GM12878 (cell line): ENCODE results near the gene LBR. TPM values are rescaled to one million over a fixed set of nuclear protein-coding genes. Genes with fewer than 3 reads are reported as not detected.

Source experiments
- ATAC-seq: fragments of 200-7000 bp; cut with Tn5 transposase; 3 replicates; pipeline ENCODE4 v1.9.1; 2020; ENCODE audit warnings: mild to moderate bottlenecking, moderate library complexity
- BruUV-seq: library from RNA; stranded (reverse); fragments of 400-500 nt; replicated peaks from 2 replicates; lab custom pipeline; 2021; lab: Mats Ljungman, UMichigan
- CTCF ChIA-PET: fragments of 300-600 bp; sonication (Branson Sonifier 250); formaldehyde crosslinking; extraction: SDS; loops from one replicate; lab custom pipeline; 2021; ENCODE audit warnings: inconsistent platforms; lab: Yijun Ruan, JAX
- POLR2A ChIA-PET: fragments of 350-600 bp; formaldehyde crosslinking; extraction: SDS; loops from one replicate; lab custom pipeline; 2021; ENCODE audit warnings: inconsistent platforms; lab: Charles Lee
- RAD21 ChIA-PET: fragments of 300-600 bp; sonication (Branson Sonifier 250); formaldehyde crosslinking; loops from one replicate; lab custom pipeline; 2023; ENCODE audit warnings: antibody characterized with exemption; ENCODE audit not compliant: unreplicated experiment; lab: Charles Lee
- SMC1A ChIA-PET: fragments of 300-600 bp; sonication (Branson Sonifier 250); formaldehyde crosslinking; loops from one replicate; lab custom pipeline; 2023; ENCODE audit not compliant: unreplicated experiment, uncharacterized antibody; lab: Charles Lee
- DNase-seq: peaks from one replicate; pipeline ENCODE4 v3.0.0-alpha.2; 2011; ENCODE audit warnings: low read depth, low spot score
- FAIRE-seq: peaks from 3 replicates; lab custom pipeline; 2011; peaks lifted over from hg19 to GRCh38; lab: Jason Lieb, UNC
- H2AFZ ChIP-seq: 2 replicates; pipeline ENCODE4 v1.6.0; 2011; ENCODE audit warnings: low read depth, low read length, control low read depth; ENCODE audit not compliant: control insufficient read depth
- H3K27ac ChIP-seq: 2 replicates; pipeline ENCODE4 v1.5.1; 2011; ENCODE audit warnings: control low read depth; ENCODE audit not compliant: control insufficient read depth, insufficient read depth
- H3K27me3 ChIP-seq, 2 experiments: replicated peaks in 1 of 2; 2 replicates each; pipeline versions ENCODE4 v1.6.0 to v1.6.1; 2011; ENCODE audit warnings: low read length in 1 of 2; ENCODE audit not compliant: control insufficient read depth in 2 of 2, insufficient read depth in 2 of 2
- H3K36me3 ChIP-seq, 2 experiments: 2 replicates each; pipeline ENCODE4 v1.5.1; 2011; ENCODE audit warnings: low read length in 1 of 2; ENCODE audit not compliant: control insufficient read depth in 2 of 2, insufficient read depth in 2 of 2
- H3K4me1 ChIP-seq: 2 replicates; pipeline ENCODE4 v1.6.1; 2011; ENCODE audit warnings: mild to moderate bottlenecking, low read length, moderate library complexity, mixed read lengths; ENCODE audit not compliant: control insufficient read depth, insufficient read depth
- H3K4me2 ChIP-seq: 2 replicates; pipeline ENCODE4 v1.6.0; 2011; ENCODE audit warnings: control low read depth; ENCODE audit not compliant: control insufficient read depth, insufficient read depth
- H3K4me3 ChIP-seq: fragments of 200-600 bp; sonication (generic); 2 replicates; pipeline ENCODE4 v1.5.1; 2016
- H3K79me2 ChIP-seq: 2 replicates; pipeline ENCODE4 v1.6.0; 2011; ENCODE audit warnings: low read length; ENCODE audit not compliant: control insufficient read depth, insufficient read depth
- H3K9ac ChIP-seq: 2 replicates; pipeline ENCODE4 v1.8.0; 2011; ENCODE audit warnings: low read length, control low read depth, mixed read lengths; ENCODE audit not compliant: control insufficient read depth, insufficient read depth
- H3K9me3 ChIP-seq: replicated peaks from 3 replicates; pipeline ENCODE4 v1.5.1; 2011; ENCODE audit warnings: mild to moderate bottlenecking, low read length; ENCODE audit not compliant: control insufficient read depth, insufficient read depth
- H4K20me1 ChIP-seq: 2 replicates; pipeline ENCODE4 v1.6.0; 2011; ENCODE audit not compliant: control insufficient read depth, insufficient read depth
- IKZF1 ChIP-seq: fragments of 450-650 bp; conservative IDR thresholded peaks from 2 replicates; pipeline ENCODE4 v1.6.1; 2017; ENCODE audit warnings: antibody characterized with exemption, mild to moderate bottlenecking
- KDM1A ChIP-seq: fragments of 200-600 bp; sonication (generic); IDR thresholded peaks from 2 replicates; pipeline ENCODE4 v1.6.1; 2016; ENCODE audit warnings: borderline replicate concordance
- SMC3 ChIP-seq: IDR thresholded peaks from 2 replicates; pipeline ENCODE4 v1.6.1; 2011; ENCODE audit warnings: low read length, improper control_type of control experiment, borderline replicate concordance
- YY1 ChIP-seq: IDR thresholded peaks from 2 replicates; pipeline ENCODE4 v1.6.1; 2011; ENCODE audit warnings: low read depth, mild to moderate bottlenecking, low read length
- ZBED1 ChIP-seq: IDR thresholded peaks from 2 replicates; pipeline ENCODE4 v1.6.1; 2016; ENCODE audit warnings: borderline replicate concordance
- ZBTB40 ChIP-seq: fragments of 450-650 bp; IDR thresholded peaks from 2 replicates; pipeline ENCODE4 v1.6.1; 2016; ENCODE audit warnings: mild to moderate bottlenecking, moderate library complexity, borderline replicate concordance
- ZNF217 ChIP-seq: fragments of 450-650 bp; IDR thresholded peaks from 2 replicates; pipeline ENCODE4 v1.6.1; 2017; ENCODE audit warnings: antibody characterized with exemption, mild to moderate bottlenecking
- ZNF592 ChIP-seq: fragments of 450-650 bp; IDR thresholded peaks from 2 replicates; pipeline ENCODE4 v1.6.1; 2017; ENCODE audit warnings: mild to moderate bottlenecking, moderate library complexity
- WGBS: methylation state at CpG from one replicate; pipeline ENCODE4 v1.1.6; 2016; ENCODE audit warnings: low lambda C conversion rate; ENCODE audit not compliant: insufficient replicate concordance, insufficient coverage; ENCODE audit errors: missing lambda C conversion rate; 5-methylcytosine and 5-hydroxymethylcytosine counted together
- in situ Hi-C: fragments of 300-500 bp; cut with MboI; formaldehyde crosslinking; loops from 9 replicates; pipeline ENCODE4 v1.14.3; 2018; ENCODE audit warnings: mixed read lengths
- intact Hi-C: fragments of 100-400 bp; cut with micrococcal nuclease; formaldehyde crosslinking; loops from one replicate; pipeline ENCODE4 v1.14.2; 2022; ENCODE audit not compliant: unreplicated experiment
- polyA plus RNA-seq, 11 experiments: library from polyadenylated mRNA; depleted of rRNA in 4 of 11; unstranded in 6 of 11; stranded (reverse) in 5 of 11; fragments of >200 nt; fragmentation: Nextera tagmentation in 4 of 11; fragmentation: Illumina TruSeq in 1 of 11; extraction: Ambion mirVana in 4 of 11; extraction: Trizol in 1 of 11; gene quantifications; 1 replicate in 1 of 11; 2 replicates in 10 of 11; pipeline versions ENCODE4 v1.2.1 to v1.2.3, GENCODE V29; 2011 to 2016; ENCODE audit warnings: inconsistent platforms in 2 of 11, missing spikeins in 2 of 11, low read depth in 1 of 11
- total RNA-seq, 4 experiments: library from RNA; depleted of rRNA in 3 of 4; stranded (reverse); fragments of >200 nt in 3 of 4; fragmentation: Illumina TruSeq in 1 of 4; extraction: Trizol in 1 of 4; gene quantifications; 2 replicates each; pipeline versions ENCODE4 v1.2.1 to v1.2.3, GENCODE V29; 2013 to 2021
- TF ChIP-seq, protein P1 (sequence below): fragments of 450-650 bp; IDR thresholded peaks from 2 replicates; pipeline ENCODE4 v1.6.1; 2016; ENCODE audit warnings: mild to moderate bottlenecking
- TF ChIP-seq, protein P2 (sequence below): fragments of 450-650 bp; formaldehyde crosslinking; IDR thresholded peaks from 2 replicates; pipeline ENCODE4 v1.5.0; 2022; ENCODE audit warnings: mild to moderate bottlenecking, missing genetic modification characterization

The LBR gene
- total and polyA plus RNA-seq, 10 of the 15 experiments (the other 5 are each of a cell fraction or from before 2014, with no cell fraction given): 81.8 to 178 (median 114) TPM

- WGBS: 45% methylated on average over 15 of the region's 15 CpGs
- POLR2A ChIA-PET: no interaction called here
- TF ChIP-seq ZNF592 (no peak), YY1 (no peak), KDM1A (no peak), ZBTB40 (no peak), SMC3 (no peak), IKZF1 (no peak), ZNF217 (no peak), ZBED1 (no peak)
- TF ChIP-seq, protein P1, sequence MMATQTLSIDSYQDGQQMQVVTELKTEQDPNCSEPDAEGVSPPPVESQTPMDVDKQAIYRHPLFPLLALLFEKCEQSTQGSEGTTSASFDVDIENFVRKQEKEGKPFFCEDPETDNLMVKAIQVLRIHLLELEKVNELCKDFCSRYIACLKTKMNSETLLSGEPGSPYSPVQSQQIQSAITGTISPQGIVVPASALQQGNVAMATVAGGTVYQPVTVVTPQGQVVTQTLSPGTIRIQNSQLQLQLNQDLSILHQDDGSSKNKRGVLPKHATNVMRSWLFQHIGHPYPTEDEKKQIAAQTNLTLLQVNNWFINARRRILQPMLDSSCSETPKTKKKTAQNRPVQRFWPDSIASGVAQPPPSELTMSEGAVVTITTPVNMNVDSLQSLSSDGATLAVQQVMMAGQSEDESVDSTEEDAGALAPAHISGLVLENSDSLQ: no peak
- TF ChIP-seq, protein P2, sequence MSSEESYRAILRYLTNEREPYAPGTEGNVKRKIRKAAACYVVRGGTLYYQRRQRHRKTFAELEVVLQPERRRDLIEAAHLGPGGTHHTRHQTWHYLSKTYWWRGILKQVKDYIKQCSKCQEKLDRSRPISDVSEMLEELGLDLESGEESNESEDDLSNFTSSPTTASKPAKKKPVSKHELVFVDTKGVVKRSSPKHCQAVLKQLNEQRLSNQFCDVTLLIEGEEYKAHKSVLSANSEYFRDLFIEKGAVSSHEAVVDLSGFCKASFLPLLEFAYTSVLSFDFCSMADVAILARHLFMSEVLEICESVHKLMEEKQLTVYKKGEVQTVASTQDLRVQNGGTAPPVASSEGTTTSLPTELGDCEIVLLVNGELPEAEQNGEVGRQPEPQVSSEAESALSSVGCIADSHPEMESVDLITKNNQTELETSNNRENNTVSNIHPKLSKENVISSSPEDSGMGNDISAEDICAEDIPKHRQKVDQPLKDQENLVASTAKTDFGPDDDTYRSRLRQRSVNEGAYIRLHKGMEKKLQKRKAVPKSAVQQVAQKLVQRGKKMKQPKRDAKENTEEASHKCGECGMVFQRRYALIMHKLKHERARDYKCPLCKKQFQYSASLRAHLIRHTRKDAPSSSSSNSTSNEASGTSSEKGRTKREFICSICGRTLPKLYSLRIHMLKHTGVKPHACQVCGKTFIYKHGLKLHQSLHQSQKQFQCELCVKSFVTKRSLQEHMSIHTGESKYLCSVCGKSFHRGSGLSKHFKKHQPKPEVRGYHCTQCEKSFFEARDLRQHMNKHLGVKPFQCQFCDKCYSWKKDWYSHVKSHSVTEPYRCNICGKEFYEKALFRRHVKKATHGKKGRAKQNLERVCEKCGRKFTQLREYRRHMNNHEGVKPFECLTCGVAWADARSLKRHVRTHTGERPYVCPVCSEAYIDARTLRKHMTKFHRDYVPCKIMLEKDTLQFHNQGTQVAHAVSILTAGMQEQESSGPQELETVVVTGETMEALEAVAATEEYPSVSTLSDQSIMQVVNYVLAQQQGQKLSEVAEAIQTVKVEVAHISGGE: no peak
These were observed 35.1 kb upstream of the LBR start for GRCh38 chr1:225462714-225463574.

More at GRCh38 chr1:225462714-225463574, 35.1 kb upstream of the LBR start:
- H3K36me3 ChIP-seq: no peaks in the 10 kb centered on the region
- CTCF ChIA-PET: interaction anchor here (0.6 to 1.1 kb wide), 2 partner anchors 12 to 392 kb away, joined by 3 read pairs; no protein-coding TSS in a partner anchor
- no peak for FAIRE-seq
- RAD21 ChIA-PET: no interaction called here
- in situ Hi-C loops: no loop called here
- intact Hi-C loops: no loop called here
- ATAC-seq: no peak
- H3K79me2 ChIP-seq: no peaks in the 10 kb centered on the region
- SMC1A ChIA-PET: no interaction called here
- H3K9ac ChIP-seq: no peak overlapping the region
- H2AFZ ChIP-seq: no peak overlapping the region
- H3K9me3 ChIP-seq: no peaks in the 10 kb centered on the region
- H3K4me1 ChIP-seq: peaks cover 7% of the 10 kb centered on the region; the same call in 1 of the 2 replicates
- H3K27me3 ChIP-seq: no peaks in the 10 kb centered on the region
- no TSS peak for BruUV-seq
- no peak overlapping the region for H3K4me2 ChIP-seq
- no peak for DNase-seq
- H4K20me1 ChIP-seq: no peaks in the 10 kb centered on the region
- H3K27ac ChIP-seq: no peak overlapping the region
- no peak overlapping the region for H3K4me3 ChIP-seq
